ENCODE results near the gene TSPAN17. TPM values are rescaled to one million over a fixed set of nuclear protein-coding genes. Genes with fewer than 3 reads are reported as not detected.

TSPAN17 gene
- total RNA-seq, 2 donors from 2014 or later: 24.1 to 37.6 TPM

- Histone ChIP-seq H3K4me1 (no peaks in the 10 kb centered on the region), H3K4me3 (peak within 1 kb of the TSS in 1 of 2 donors; percentile 48), H3K27me3 (no peaks in the 10 kb centered on the region), H3K36me3 (replicated peaks in 1 of 2; ENCODE audit: insufficient read depth in 1 of 2, low read depth in 2 of 2) (no peaks in the 10 kb centered on the region), H3K9me3 (no peaks in the 10 kb centered on the region), H3K27ac (no peak within 1 kb of the TSS)
- intact Hi-C loops (cut with DNase I): no loop called here
- 0% methylated on average over 66 of the region's 101 CpGs; no CpG with 5 or more reads in 1 of the 2 donors for WGBS, 2 donors
- DNase-seq: peak; percentile 28 to 62 (median 45)
- TF ChIP-seq POLR2A (IDR thresholded peaks at IDR 0.05): no peak
- TF ChIP-seq, protein P1, sequence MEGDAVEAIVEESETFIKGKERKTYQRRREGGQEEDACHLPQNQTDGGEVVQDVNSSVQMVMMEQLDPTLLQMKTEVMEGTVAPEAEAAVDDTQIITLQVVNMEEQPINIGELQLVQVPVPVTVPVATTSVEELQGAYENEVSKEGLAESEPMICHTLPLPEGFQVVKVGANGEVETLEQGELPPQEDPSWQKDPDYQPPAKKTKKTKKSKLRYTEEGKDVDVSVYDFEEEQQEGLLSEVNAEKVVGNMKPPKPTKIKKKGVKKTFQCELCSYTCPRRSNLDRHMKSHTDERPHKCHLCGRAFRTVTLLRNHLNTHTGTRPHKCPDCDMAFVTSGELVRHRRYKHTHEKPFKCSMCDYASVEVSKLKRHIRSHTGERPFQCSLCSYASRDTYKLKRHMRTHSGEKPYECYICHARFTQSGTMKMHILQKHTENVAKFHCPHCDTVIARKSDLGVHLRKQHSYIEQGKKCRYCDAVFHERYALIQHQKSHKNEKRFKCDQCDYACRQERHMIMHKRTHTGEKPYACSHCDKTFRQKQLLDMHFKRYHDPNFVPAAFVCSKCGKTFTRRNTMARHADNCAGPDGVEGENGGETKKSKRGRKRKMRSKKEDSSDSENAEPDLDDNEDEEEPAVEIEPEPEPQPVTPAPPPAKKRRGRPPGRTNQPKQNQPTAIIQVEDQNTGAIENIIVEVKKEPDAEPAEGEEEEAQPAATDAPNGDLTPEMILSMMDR (IDR thresholded peaks at IDR 0.05): peak in 5 of 7 experiments; percentile 9 to 39 (median 15)
- ATAC-seq: peak; percentile 85
These were observed 37.4 kb upstream of the TSPAN17 start, which contains the start of gene GPRIN1 for GRCh38 chr5:176609724-176610434. TSS of gene GPRIN1 (minus strand) at chr5:176610156. CDS start at chr5:176599834, 10,322 bp downstream.

DNA sequence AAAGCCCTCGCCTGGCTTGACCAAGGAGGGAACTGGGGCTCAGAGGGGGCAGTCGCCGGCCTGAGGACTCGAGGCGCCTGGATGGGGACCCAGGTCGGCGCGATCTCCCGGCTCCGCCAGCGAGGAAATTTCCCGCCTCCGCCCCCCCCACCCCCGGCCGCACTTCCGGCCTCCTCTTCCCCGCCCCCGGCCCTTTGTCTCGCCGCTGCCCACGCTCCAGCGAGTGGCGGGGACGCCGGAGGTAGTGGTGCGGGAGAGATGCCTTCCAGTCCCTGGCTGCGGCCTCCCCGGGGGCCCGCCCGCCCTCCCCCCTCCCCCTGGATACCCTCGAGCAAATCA is 36.9 kb upstream of the TSPAN17 start:
- TF ChIP-seq, protein P1 (IDR thresholded peaks at IDR 0.05): no peak
- no peak for TF ChIP-seq POLR2A (IDR thresholded peaks at IDR 0.05)
- Histone ChIP-seq H3K4me3 (peak overlapping the region in 1 of 2 donors; percentile 48), H3K36me3 (replicated peaks in 1 of 2; ENCODE audit: insufficient read depth in 1 of 2, low read depth in 2 of 2) (no peaks in the 10 kb centered on the region), H3K27ac (no peak overlapping the region), H3K4me1 (no peaks in the 10 kb centered on the region), H3K27me3 (no peaks in the 10 kb centered on the region), H3K9me3 (no peaks in the 10 kb centered on the region)
- no peak for ATAC-seq
- no peak for DNase-seq
- 0 to 1% methylated on average over 4 to 31 of the region's 31 CpGs for WGBS, 2 donors
- intact Hi-C loops (cut with DNase I): no loop called here

DNA sequence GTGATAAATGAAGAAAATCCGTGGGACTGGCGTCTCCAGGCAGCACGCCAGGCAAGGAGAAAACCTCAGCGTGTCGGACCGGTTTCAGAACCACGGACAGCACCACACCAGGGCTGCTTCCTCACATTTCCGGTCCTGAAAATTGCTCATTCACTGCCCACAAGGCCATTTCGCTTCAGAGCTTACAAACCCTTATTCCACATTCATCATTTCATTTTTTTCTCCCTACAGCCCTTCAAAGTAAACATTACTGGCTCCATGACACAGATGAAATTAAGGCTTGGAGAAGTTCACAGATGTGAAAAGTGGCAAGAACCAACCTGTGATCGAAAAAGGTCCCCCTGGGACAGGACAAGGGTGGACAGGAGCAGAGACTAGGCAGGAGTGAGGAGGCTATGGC is 35.8 kb upstream of the TSPAN17 start:
- Histone ChIP-seq H3K4me1 (no peaks in the 10 kb centered on the region), H3K27ac (no peak overlapping the region), H3K36me3 (replicated peaks in 1 of 2; ENCODE audit: insufficient read depth in 1 of 2, low read depth in 2 of 2) (no peaks in the 10 kb centered on the region), H3K27me3 (no peaks in the 10 kb centered on the region), H3K4me3 (no peak overlapping the region), H3K9me3 (no peaks in the 10 kb centered on the region)
- intact Hi-C loops (cut with DNase I): no loop called here
- TF ChIP-seq, protein P1 (IDR thresholded peaks at IDR 0.05): no peak
- no peak for TF ChIP-seq POLR2A (IDR thresholded peaks at IDR 0.05)
- WGBS, 2 donors: 10 to 12% methylated on average over 10 of the region's 10 CpGs
- ATAC-seq (no peak), DNase-seq (peak; percentile 76 to 82 (median 78))

DNA sequence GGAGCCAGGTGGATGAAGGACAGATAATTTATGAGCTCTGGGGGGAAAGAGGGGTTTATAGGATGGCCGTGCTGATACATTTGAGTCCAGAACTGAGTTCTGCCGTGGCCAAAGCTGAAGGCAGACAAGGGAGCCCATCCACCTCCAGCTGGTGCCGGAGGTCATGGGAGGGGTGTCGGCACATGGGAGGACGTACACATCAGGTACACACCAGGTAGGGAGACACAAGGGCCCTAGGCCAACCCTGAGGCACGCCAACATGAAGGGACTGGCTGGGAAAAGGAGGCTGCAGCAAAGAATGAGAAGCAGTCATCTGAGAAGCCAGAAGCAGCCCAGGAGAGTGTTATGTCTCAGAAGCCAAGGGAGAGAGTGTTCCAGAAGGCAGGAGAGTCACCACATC is 35.3 kb upstream of the TSPAN17 start:
- Histone ChIP-seq H3K4me3 (no peak overlapping the region), H3K36me3 (replicated peaks in 1 of 2; ENCODE audit: insufficient read depth in 1 of 2, low read depth in 2 of 2) (no peaks in the 10 kb centered on the region), H3K9me3 (no peaks in the 10 kb centered on the region), H3K4me1 (no peaks in the 10 kb centered on the region), H3K27ac (no peak overlapping the region), H3K27me3 (no peaks in the 10 kb centered on the region)
- intact Hi-C loops (cut with DNase I): no loop called here
- no peak for ATAC-seq
- no peak for TF ChIP-seq POLR2A (IDR thresholded peaks at IDR 0.05)
- TF ChIP-seq, protein P1 (IDR thresholded peaks at IDR 0.05): no peak
- DNase-seq: no peak
- WGBS, 2 donors: 85 to 86% methylated on average over 6 of the region's 6 CpGs

GRCh38 chr5:176612855-176613254 is 34.4 kb upstream of the TSPAN17 start:
- H3K27ac ChIP-seq: no peak overlapping the region
- DNase-seq (no peak), ATAC-seq (no peak)
- H3K36me3 ChIP-seq (replicated peaks in 1 of 2; ENCODE audit: insufficient read depth in 1 of 2, low read depth in 2 of 2): no peaks in the 10 kb centered on the region
- 54 to 57% methylated on average over 2 of the region's 2 CpGs for WGBS, 2 donors
- H3K4me3 ChIP-seq: no peak overlapping the region
- intact Hi-C loops (cut with DNase I): no loop called here
- H3K4me1 ChIP-seq: no peaks in the 10 kb centered on the region
- H3K27me3 ChIP-seq: no peaks in the 10 kb centered on the region
- TF ChIP-seq, protein P1 (IDR thresholded peaks at IDR 0.05): no peak
- no peak for TF ChIP-seq POLR2A (IDR thresholded peaks at IDR 0.05)
- no peaks in the 10 kb centered on the region for H3K9me3 ChIP-seq

Measured in body of pancreas (tissue), 4 donors.